ENCODE measurements around the gene TYMS.

The TYMS gene

GRCh38 chr18:657311-658000 lies at the start of gene TYMS:
Gene TYMS (plus strand): TSS chr18:657653. CDS start chr18:657743, 90 bp downstream.
- peak; percentile 73 for DNase-seq

GRCh38 chr18:607930-608329 lies 49.5 kb upstream of the TYMS start:
- no peak for DNase-seq

GRCh38 chr18:610214-610928 lies 47.1 kb upstream of the TYMS start:
- no peak for DNase-seq

- DNase-seq = no peak
Observed at GRCh38 chr18:612156-612555, 45.3 kb upstream of the TYMS start.

- no peak for DNase-seq
Observed at GRCh38 chr18:614193-614592, 43.3 kb upstream of the TYMS start.

- no peak for DNase-seq
Observed at GRCh38 chr18:615092-615521, 42.3 kb upstream of the TYMS start.

- DNase-seq = no peak
Observed at GRCh38 chr18:615773-616172, 41.7 kb upstream of the TYMS start.

GRCh38 chr18:616380-616995 lies 41.0 kb upstream of the TYMS start:
- DNase-seq = no peak

GRCh38 chr18:617970-618504 lies 39.4 kb upstream of the TYMS start:
- DNase-seq = no peak

GRCh38 chr18:618618-619017 lies 38.8 kb upstream of the TYMS start:
- DNase-seq = no peak

- DNase-seq = no peak
Observed at GRCh38 chr18:621291-622043, 36.0 kb upstream of the TYMS start.

- DNase-seq = no peak
Observed at GRCh38 chr18:622289-622688, 35.2 kb upstream of the TYMS start.

- peak; percentile 71 for DNase-seq
Observed at GRCh38 chr18:623761-624620, 33.5 kb upstream of the TYMS start.

GRCh38 chr18:627231-627630 lies 30.2 kb upstream of the TYMS start:
- DNase-seq = no peak

GRCh38 chr18:629269-630150 lies 27.9 kb upstream of the TYMS start:
- DNase-seq = no peak

GRCh38 chr18:631560-631959 lies 25.9 kb upstream of the TYMS start:
- no peak for DNase-seq

- DNase-seq = no peak
Observed at GRCh38 chr18:634551-635045, 22.9 kb upstream of the TYMS start.

GRCh38 chr18:635171-635570 lies 22.3 kb upstream of the TYMS start:
- no peak for DNase-seq

GRCh38 chr18:641224-641623 lies 16.2 kb upstream of the TYMS start:
- no peak for DNase-seq

- DNase-seq = no peak
Observed at GRCh38 chr18:644395-645004, 13.0 kb upstream of the TYMS start.

Data from right hindlimb (tissue), 1 donor.